ENCODE data around the gene KCNH1. TPM values are rescaled to one million over a fixed set of nuclear protein-coding genes. Genes with fewer than 3 reads are reported as not detected.

KCNH1 gene
- total RNA-seq, 2 donors from 2014 or later = 3.2 to 3.5 TPM

DNA sequence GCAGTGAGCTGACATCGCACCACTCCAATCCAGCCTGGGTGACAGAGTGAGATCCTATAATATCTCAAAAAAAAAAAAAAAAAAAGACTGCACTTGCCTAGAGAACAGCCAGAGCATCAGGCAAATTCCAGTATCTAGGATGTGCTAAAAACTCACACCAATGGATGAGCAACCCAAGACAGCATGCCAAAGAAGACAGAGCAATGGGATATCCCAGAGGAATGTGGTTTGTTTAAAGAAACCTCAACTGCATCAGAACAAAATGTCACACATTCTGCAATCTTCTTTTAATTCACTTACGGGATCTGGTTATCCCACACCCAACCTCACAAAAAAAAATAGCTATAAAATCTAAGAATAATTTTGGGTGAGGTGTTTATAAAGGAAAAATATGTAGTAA is 7.3 kb downstream of the KCNH1 start:
- DNase-seq = no peak
- Mint-ChIP-seq H3K27ac (no peak overlapping the region), H3K4me1 (no peaks in the 10 kb centered on the region), H3K36me3 (ENCODE audit: low read depth) (no peaks in the 10 kb centered on the region), H3K4me3 (no peak overlapping the region), H3K27me3 (ENCODE audit: insufficient read depth) (peaks cover 37% of the 10 kb centered on the region), H3K9me3 (peaks cover 3% of the 10 kb centered on the region)
- H3K27me3 ChIP-seq (ENCODE audit: control insufficient read depth, insufficient read depth, low read length, poor library complexity, severe bottlenecking) = peaks cover 28% of the 10 kb centered on the region
- 86 to 100% methylated on average over 1 of the region's 2 CpGs for WGBS, 2 experiments (ENCODE audit: insufficient coverage in 1 of 2, insufficient read length in 1 of 2)
- no peak overlapping the region for H3K4me3 ChIP-seq (ENCODE audit: low read length)
- no peaks in the 10 kb centered on the region for H3K9me3 ChIP-seq (ENCODE audit: control insufficient read depth, low read length)
- TF ChIP-seq, protein P1, sequence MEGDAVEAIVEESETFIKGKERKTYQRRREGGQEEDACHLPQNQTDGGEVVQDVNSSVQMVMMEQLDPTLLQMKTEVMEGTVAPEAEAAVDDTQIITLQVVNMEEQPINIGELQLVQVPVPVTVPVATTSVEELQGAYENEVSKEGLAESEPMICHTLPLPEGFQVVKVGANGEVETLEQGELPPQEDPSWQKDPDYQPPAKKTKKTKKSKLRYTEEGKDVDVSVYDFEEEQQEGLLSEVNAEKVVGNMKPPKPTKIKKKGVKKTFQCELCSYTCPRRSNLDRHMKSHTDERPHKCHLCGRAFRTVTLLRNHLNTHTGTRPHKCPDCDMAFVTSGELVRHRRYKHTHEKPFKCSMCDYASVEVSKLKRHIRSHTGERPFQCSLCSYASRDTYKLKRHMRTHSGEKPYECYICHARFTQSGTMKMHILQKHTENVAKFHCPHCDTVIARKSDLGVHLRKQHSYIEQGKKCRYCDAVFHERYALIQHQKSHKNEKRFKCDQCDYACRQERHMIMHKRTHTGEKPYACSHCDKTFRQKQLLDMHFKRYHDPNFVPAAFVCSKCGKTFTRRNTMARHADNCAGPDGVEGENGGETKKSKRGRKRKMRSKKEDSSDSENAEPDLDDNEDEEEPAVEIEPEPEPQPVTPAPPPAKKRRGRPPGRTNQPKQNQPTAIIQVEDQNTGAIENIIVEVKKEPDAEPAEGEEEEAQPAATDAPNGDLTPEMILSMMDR (conservative IDR thresholded peaks at IDR 0.05) = no peak
- no peak overlapping the region for H3K9ac ChIP-seq (ENCODE audit: extremely low read depth, low read length, poor library complexity, severe bottlenecking)
- no peak overlapping the region for H3K27ac ChIP-seq (ENCODE audit: low read depth, low read length)
- no peaks in the 10 kb centered on the region for H3K4me1 ChIP-seq (ENCODE audit: control insufficient read depth, insufficient read depth, low read length)
- H3K36me3 ChIP-seq (ENCODE audit: control insufficient read depth, insufficient read depth, low read length) = no peaks in the 10 kb centered on the region

DNA sequence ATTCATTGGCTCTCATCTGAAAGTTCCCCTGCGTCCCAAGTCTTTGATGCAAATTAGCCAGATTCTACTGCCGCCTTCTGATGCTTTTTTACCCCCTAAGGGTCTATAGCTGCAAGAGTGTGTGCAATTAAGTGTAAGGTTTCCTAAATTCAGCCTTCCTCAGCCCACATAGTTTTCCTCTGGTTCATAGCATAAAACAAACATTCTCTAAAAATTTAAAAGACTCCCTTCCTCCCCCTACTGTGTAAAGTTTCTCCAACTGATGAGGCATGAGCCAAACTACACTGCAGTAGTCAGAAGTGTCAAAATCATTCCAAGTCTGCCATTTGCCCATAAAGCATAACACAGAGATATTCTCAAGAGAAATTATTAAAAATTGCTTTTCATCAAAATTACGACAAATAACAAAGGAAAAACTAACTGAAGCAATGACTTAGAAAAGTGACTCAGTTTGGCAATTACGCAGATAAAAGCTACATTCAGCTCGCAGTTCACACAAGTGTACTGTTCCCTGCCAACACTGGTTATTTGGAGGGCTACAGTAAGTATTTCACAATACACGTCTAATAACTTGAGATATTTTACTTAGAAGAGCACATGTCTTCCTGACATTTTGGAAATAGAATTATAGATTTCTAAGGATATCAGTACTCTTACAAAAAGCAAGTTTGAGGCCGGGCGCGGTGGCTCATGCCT is 15.4 kb downstream of the KCNH1 start:
- DNase-seq = no peak
- no peak overlapping the region for H3K4me3 Mint-ChIP-seq
- Histone ChIP-seq H3K27ac (ENCODE audit: low read depth, low read length) (no peak overlapping the region), H3K4me1 (ENCODE audit: control insufficient read depth, insufficient read depth, low read length) (no peaks in the 10 kb centered on the region), H3K9me3 (ENCODE audit: control insufficient read depth, low read length) (no peaks in the 10 kb centered on the region), H3K4me3 (ENCODE audit: low read length) (no peak overlapping the region), H3K27me3 (ENCODE audit: control insufficient read depth, insufficient read depth, low read length, poor library complexity, severe bottlenecking) (no peaks in the 10 kb centered on the region), H3K9ac (ENCODE audit: extremely low read depth, low read length, poor library complexity, severe bottlenecking) (no peak overlapping the region), H3K36me3 (ENCODE audit: control insufficient read depth, insufficient read depth, low read length) (no peaks in the 10 kb centered on the region)
- no peaks in the 10 kb centered on the region for H3K36me3 Mint-ChIP-seq (ENCODE audit: low read depth)
- 88 to 93% methylated on average over 5 to 9 of the region's 9 CpGs for WGBS, 2 experiments (ENCODE audit: insufficient coverage in 1 of 2, insufficient read length in 1 of 2)
- H3K9me3 Mint-ChIP-seq = peaks cover 7% of the 10 kb centered on the region
- H3K4me1 Mint-ChIP-seq = no peaks in the 10 kb centered on the region
- TF ChIP-seq, protein P1 (conservative IDR thresholded peaks at IDR 0.05) = no peak
- no peak overlapping the region for H3K27ac Mint-ChIP-seq
- peaks cover 13% of the 10 kb centered on the region for H3K27me3 Mint-ChIP-seq (ENCODE audit: insufficient read depth)

DNA sequence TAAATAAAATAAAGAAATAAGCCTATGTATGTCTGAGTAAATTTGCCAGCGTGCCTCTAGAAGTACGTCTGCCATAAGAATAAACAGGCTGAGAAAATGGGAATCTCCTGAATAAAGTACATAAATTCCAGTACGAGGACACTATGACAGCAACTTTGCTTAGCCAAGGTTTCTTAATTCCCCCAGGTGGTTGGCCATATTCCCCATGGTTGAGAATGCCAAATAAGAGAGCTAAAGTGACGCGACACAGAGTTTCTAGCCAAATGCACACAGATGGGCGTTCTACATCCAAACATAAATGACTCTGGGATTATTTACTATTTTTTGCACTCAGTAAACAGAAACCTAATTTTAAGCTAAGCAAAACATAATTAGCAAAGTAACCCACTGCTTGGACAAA is 19.5 kb downstream of the KCNH1 start:
- Histone ChIP-seq H3K36me3 (ENCODE audit: control insufficient read depth, insufficient read depth, low read length) (no peaks in the 10 kb centered on the region), H3K9me3 (ENCODE audit: control insufficient read depth, low read length) (no peaks in the 10 kb centered on the region), H3K27ac (ENCODE audit: low read depth, low read length) (no peak overlapping the region), H3K27me3 (ENCODE audit: control insufficient read depth, insufficient read depth, low read length, poor library complexity, severe bottlenecking) (no peaks in the 10 kb centered on the region), H3K9ac (ENCODE audit: extremely low read depth, low read length, poor library complexity, severe bottlenecking) (no peak overlapping the region), H3K4me3 (ENCODE audit: low read length) (no peak overlapping the region), H3K4me1 (ENCODE audit: control insufficient read depth, insufficient read depth, low read length) (no peaks in the 10 kb centered on the region)
- TF ChIP-seq, protein P1 (conservative IDR thresholded peaks at IDR 0.05) = no peak
- Mint-ChIP-seq H3K4me3 (no peak overlapping the region), H3K9me3 (peaks cover 7% of the 10 kb centered on the region), H3K36me3 (ENCODE audit: low read depth) (no peaks in the 10 kb centered on the region), H3K27me3 (ENCODE audit: insufficient read depth) (no peaks in the 10 kb centered on the region), H3K4me1 (no peaks in the 10 kb centered on the region), H3K27ac (no peak overlapping the region)
- 92 to 97% methylated on average over 6 of the region's 6 CpGs for WGBS, 2 experiments (ENCODE audit: insufficient coverage in 1 of 2, insufficient read length in 1 of 2)
- no peak for DNase-seq

Measured in endodermal cell (in vitro differentiated cells).